HL-60/S4 treated with retinoic acid at 250 ng/mL for 4 days and 3 days (cell line): Measurements from ENCODE around the gene PELI2.

Source experiments
- in situ Hi-C: fragments of 300-500 bp; cut with MboI; formaldehyde crosslinking; loops from 2 replicates; pipeline ENCODE4 v1.7.0; 2022; ENCODE audit warnings: low sequenced_read_pairs

PELI2 gene, protein sequence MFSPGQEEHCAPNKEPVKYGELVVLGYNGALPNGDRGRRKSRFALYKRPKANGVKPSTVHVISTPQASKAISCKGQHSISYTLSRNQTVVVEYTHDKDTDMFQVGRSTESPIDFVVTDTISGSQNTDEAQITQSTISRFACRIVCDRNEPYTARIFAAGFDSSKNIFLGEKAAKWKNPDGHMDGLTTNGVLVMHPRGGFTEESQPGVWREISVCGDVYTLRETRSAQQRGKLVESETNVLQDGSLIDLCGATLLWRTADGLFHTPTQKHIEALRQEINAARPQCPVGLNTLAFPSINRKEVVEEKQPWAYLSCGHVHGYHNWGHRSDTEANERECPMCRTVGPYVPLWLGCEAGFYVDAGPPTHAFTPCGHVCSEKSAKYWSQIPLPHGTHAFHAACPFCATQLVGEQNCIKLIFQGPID

DNA sequence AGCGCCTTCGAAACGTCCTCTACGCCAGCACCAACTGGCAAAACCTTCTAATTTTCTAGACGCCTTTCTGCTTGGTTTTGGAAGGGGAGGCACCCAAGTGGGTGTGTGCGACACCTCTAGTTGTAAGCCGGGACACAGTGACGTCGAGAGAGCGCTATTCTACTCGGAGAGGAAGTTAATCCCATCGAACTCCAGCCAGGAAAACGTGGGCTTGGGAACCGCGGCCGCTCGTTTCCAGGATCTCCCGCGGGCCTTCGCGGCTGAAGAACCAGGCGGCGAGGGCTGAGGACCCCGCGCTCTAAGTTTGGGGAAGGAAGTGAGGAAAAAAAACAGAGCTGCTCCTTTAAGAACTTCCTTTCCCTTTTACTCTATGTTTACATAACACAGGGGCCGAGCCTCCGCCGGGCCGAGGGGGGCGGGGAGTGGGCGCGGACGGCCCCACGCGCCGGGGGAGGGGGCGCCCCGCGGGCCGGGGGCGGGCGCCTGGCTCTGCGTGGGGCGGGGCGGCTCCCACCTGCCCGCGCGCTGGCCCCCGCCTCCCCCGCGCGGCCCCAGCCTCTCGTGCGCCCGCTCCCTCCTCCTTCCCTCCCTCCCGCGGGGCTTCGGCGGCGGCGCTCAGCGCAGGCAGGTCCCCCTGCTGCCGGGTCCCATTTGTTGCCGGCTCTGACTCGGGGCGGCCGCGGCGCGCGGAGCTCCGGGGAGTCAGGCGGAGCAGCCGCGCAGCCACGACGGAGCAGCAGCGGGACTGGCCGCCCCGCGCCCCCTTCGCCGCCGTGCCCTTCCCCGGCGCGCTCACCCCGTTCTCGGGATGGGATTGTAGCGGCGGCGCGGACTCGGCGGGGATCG, at the start of gene PELI2:
TSS of gene PELI2 (plus strand) at position 647 of the 846 bp plus-strand sequence. CDS start 250 bp downstream, outside the sequence.
- in situ Hi-C loops = no loop called here

DNA sequence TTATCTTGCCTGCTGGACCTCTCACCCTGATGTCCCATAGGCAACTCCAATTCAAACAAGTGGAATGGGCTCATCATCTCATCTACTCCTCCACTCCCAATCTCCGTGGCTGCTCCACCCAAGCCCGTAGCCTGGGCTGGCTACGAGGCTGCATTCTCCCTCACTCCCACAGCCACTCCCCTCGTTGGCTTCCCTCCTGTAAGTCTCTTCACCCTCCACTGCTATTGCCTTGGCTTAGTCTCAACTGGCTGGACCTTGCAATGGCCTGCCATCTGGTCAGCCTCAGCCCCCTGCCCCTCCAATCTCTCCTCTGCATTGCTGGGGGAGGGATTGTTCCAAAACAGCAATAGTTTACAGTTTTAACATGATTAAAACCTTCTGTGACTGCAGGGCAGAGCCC, 44.4 kb upstream of the PELI2 start:
- in situ Hi-C loops = no loop called here

DNA sequence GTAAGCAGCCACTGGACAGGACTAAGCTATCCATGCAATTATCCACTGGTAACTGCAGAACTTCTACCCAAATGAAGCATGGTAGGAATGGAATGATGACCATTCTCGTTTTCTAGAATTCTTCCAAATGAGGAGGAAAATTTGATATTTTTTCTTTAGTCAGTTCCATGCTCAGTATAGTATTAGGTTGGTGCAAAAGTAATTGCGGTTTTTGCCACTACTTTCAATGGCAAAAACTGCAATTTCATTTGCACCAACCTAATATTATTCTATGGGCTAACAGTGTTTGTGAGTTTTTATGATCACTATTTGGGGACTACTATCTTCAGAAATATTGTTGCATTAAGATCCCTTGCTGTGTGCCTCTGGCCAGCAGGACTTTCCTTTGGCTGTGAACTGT, 42.9 kb upstream of the PELI2 start:
- in situ Hi-C loops = no loop called here

DNA sequence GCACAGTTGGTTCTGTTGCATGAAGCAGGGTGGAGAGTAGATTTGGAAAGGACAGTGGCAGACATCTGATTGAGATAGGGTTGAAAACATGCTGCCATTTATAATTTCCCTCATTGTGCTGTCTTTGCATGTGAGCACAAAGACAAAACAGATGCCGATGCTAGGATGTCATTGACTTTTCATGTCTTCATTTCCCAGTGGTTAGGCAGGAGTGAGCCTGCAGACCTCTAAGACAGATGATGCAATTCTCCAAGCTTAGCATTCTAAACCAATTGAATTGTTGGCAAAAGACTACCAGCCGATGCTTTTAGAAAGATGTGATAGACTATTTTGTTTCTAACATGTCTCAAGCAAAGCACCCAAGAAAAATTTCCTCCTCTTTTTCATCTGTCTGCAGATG, 37.1 kb upstream of the PELI2 start:
- in situ Hi-C loops = no loop called here

DNA sequence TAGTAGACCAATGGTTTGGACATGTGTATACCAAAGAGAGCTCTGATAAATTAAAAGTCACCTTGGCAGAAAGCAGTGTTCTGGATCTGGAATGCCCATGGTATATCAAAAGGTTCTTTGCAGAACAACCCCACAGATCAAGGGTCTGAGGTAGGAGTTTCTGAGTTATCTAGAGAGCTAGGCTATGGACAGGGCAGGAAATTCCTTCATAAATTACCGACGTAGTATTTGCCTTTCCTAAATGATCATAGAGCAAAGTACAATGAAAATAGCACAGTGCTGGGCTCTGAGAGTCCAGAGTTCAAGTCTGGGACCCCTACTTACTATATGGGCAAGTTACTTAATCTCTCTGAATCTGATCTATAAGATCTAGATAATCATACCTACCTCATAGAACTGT, 35.3 kb upstream of the PELI2 start:
- in situ Hi-C loops = no loop called here

DNA sequence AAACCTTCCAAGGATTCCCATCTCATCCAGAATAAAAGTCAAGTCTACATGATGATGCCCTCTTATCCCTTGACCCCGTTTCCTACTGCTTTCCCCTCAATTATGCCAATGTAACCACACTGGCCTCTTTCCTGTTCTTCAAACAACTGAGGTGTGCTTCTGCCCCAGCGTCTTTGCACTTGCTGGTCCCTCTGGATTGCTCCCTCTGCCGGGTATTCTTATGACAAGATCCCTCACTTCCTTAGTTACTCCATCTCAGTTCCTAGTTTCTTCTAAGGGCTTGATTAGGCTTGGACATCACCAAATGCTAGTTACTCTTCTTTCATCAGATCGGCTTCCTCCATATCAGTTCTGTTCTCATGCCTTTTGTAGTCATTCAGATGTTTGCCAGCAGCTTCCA, 32.7 kb upstream of the PELI2 start:
- in situ Hi-C loops = no loop called here

DNA sequence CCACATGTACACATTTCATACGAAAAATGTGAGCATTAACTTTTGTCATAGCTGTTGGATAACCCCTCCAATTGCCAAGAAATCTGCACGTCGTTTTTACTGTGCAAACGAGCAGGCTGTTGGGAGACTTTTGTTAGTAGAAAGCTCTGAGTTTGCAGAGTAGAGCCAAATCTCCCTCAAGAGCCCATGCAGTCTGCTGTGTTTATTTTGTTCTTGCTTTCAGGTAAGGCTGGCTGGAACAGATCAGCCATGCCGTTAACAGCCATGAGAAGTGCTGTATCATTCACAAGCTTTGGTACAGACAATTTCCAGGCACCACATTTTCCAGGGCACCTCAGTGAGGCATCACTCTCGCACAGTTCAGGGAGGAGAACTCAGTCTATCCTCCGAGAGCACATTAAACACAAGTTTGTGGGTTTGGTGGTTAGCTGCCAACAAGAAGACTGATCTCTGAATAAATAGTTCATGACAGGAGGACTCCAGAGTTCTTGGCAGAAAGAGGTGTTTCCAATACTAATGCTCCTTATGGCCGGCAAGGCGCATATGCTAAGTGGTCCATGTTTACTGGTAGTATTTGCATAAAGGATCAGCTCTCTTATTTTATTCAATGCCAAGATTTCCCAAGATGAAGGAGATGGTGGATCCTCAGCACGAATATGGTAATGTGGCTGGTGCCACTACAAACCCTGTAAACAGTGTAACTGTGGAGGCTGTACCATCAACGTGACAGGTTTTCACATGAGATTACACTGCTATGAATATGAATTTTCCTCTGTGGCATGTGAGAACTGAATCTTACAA, 30.3 kb upstream of the PELI2 start:
- in situ Hi-C loops = no loop called here

DNA sequence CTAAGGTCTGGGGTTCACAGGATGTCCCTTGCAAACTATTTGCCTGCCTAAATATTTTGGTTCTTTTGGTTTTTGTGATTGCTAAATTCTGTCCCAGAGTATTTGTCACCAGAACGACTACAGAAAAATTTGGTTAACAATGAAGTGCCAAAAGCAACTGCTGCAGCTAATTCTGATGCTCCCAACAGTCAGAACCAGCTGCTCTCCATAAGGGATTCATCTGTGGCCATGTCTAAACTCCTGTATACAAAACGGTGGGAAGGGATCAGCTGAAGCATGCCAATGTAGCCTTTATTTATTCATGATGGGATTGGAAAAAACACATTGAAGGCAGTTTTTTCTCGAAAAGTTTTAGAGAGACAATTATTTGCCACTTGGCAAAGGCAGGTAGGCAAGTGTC, 29.3 kb upstream of the PELI2 start:
- in situ Hi-C loops = no loop called here

DNA sequence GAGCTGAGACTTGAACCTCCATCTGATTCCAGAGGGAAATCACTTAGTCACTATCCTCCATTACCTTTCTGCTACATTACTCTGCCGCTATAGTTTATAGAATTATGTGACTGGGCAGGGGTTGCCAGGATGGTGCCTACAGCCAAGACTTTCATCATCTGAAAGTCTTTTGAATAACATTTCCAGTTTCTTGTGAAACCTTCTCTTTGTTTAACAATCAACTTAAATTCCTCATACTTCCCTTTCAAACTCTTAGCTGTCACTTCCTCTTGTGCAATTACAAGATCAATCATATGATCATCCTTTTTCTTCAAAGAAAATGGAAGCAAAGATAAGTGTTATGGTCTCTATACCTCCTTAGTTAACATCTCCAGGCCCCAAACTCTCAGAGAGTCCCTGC, 25.4 kb upstream of the PELI2 start:
- in situ Hi-C loops = no loop called here

DNA sequence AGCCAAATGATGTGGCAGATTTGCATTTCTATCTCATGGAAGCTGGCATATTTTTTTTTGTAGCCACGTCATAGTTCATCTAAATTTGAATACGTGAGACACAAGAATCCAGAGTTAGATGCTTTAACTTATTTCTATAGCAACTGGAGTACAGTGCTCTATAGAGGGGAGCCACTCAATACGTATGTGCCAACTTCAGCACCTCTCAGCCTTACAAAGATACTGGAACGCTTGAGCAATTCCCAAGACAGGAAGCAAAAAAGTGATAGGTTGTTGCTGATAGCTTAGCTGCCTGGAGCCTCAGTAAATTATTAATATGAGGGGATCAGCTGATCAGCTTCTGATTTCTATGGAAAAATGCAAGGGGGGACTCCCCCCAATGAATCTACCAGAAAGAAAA, 24.1 kb upstream of the PELI2 start:
- in situ Hi-C loops = no loop called here

DNA sequence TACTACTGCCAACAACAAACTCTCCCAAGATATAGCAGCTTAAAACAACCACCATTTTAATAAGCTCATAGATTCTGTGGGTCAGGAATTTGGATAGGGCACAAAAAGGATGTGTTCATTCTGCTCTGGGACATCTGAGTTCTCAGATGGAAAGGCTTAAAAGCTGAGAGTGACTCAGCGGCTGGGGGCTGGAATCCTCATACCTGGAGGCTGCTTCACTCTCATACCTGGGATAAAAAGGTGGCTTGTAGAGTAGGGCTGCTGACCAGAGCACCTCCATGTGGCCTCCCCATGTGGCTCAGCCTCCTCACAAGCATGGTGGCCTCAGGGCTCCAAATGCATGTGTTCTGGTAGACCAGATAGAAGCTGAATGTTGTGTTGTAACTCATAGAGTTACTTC, 20.2 kb upstream of the PELI2 start:
- in situ Hi-C loops = no loop called here

DNA sequence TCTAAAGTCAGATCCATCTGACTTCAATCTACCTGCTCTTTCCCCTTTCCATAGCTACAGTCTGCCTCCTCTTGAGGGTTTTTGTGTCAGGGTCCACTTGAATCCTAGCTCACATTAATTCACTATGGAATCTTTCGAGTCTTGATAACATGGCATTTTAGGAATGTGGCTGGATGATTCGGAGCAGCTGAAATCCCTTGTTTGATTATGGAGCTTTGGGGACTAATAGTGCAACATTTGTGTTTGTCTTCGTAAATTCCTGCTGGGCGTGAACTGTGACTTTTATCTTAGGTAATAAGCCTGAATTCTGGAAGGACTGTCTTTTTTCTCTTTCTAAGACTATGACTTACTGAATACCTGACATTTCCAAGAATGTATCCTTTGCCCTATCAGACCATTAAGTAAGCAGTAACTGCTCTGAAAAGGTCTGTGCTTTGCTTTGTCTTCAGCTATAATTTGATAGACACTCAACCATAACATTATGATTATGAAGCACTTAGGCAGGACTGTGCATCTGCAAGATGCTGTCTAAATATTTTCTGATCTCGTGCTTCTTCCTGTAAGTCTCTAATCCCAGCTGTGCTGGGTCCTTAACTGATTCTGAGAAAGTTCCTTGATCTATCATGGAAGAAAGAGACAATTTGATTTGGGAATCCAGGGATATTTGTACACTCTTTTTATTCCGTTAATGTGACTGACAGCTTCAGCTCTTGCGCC, 19.0 kb upstream of the PELI2 start:
- in situ Hi-C loops = no loop called here

DNA sequence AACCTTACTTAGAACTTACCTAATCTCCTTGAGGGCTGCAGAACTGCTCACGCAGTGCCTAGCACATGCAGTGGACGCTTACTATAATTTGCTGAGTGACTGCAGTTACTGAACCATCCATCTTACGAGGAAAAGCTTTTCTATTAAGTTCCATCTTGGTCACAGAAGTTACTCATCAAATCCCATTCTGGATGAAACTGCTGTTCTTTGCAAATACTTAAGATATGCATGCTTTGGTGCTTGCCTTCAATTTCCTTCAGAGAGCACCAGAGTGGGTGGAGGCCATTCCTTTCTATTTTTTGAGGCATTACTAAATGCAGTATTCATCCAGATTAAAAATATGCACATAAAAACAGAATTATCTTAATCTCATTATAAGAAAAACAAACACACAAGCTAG, 17.7 kb upstream of the PELI2 start:
- in situ Hi-C loops = no loop called here

DNA sequence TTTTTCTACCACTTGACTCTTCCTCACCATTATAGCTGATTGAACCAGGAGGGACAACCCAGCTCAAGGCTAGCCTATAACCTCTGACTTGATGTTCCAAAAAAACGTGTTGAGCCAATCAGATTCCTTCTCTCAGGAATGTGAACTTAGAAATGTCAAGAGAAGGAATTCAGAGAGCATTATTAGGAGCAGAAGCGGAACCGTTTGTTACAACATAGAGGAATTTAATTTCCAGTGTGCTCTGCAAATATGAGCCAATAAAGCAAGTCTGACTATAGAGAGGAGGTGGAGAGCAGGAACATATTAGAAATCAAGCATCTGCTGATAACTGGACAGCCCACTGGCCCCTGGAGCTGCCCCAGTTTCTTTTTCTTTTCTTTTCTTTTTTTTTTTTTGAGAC, 15.3 kb upstream of the PELI2 start:
- in situ Hi-C loops = no loop called here

DNA sequence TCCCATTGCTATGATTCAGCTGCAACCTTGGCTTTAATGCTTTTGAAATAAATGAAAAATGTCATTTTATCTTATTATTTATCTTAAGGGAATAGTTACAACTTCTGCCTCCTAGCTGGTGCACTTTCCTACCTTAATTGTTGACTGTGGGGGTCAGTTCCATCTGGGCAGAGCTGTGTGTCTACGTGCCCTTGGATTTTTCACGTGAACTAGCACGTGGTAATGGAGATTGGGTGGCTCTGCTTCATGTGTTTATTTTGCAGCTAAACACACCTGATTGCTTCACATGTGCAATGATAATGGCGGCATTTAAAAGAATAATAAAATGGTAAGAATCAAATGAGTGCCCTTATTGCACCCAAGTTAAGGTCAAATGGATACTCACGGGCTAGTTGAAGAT, 10.6 kb upstream of the PELI2 start:
- in situ Hi-C loops = no loop called here

DNA sequence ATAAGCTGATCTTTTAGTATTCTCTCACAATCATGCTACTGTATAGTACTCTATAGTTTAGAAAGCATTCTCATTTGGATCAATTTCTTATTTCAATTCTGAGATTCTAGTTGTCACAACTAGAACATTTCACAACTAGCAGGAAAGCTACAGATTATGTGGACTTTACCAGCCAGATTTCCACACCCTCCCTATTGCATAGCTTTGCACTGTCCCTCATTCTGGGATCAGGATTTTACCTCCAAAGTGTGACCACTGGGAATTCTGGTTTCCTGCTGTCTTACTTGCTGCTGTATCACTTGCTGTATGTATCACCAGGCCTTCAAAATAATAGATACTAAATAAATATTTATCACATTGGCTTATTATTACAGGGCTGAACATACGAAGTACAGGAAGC, 10.2 kb upstream of the PELI2 start:
- in situ Hi-C loops = no loop called here

DNA sequence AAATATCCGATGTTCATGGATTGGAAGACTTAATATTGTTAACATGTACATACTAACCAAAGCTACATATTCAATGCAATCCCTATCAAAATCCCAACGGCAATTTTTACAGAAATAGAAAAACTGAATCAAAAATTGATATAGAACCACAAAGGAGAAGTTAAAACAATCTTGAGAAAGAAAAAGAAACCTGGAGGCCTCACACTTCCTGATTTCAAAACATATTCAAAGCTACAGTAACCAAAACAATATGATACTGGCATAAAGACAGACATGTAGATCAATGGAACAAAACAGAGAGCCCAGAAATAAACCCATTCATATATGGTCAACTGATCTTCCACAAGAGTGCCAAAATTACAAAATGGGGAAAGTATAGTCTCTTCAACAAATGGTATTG, 5.4 kb upstream of the PELI2 start:
- in situ Hi-C loops = no loop called here

DNA sequence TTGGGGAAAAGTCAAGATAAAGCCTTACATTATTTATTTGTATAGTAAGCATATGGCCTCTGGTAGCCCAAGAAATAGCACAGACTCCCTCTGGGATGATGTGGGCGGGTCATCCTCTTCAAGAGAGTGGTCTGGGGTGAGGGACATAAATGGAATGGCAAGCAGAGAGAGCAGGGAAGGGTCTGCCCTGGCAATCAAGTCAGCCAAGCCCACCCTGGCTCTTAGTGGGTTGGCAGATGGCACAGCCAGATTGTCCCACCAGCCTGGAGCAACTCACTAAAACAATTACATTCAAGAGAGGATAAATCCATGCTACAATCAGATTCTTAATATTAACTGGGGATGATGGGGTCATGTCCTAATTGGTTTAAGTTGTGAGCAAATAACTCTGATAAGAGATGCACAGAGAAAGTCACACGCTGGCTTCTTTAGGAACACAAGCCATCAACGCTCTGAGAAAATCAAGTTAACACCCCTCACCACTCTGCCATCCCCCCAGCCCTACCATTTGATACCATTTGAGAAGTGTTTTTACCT, 2.8 kb upstream of the PELI2 start:
- in situ Hi-C loops = no loop called here

DNA sequence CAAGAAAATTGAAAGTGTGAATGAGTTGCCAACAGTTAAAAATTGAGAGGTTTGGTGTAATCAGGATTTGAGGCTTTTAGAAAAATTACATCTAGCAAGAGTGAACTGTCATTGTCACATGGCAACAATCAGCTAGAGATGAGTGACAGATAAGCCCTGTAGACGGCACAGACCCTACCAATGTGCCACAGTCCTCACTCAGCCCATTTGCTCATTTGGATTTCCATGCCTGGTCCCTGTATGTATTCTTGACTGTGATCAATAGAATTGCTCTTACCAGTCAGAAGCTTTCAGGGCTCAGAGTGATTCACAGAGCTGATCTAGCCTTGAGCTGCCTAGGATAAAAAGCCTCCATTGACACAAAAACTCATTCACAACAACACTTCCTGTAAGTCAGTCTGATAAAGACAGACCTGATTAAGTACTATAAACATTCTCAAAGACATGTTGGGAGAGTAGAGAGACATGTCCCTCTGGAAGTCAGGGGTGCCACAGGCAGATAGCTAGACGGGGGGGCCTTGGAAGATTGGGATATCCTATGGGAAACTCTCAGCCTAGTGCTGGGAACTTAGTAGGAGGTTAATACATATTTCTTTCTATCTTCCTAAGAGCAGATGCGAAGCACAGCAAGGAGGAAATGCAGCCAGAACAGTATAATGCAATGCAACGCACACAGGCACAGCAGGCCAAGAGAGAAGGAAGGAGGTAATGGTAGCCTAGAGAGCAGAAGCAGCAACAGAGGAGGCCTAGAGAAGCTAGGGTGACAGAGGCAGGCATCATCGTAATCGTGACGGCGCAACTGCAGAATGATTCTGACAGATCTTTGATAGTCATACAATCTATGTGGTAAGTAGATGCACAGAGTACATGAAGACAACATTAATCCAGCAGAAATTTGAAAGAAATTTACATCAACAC, 2.0 kb upstream of the PELI2 start:
- in situ Hi-C loops = no loop called here
